HCT116 (cell line): ENCODE results near the gene ZNF845. TPM values are rescaled to one million over a fixed set of nuclear protein-coding genes. Genes with fewer than 3 reads are reported as not detected.

ENCODE experiments used
- ATAC-seq: fragments of 200-7000 bp; cut with Tn5 transposase; 2 replicates; pipeline ENCODE4 v1.9.1; 2020; ENCODE audit warnings: mild to moderate bottlenecking, moderate library complexity
- BruUV-seq: library from RNA; stranded (reverse); fragments of 400-500 nt; replicated peaks from 2 replicates; lab custom pipeline; 2021; lab: Mats Ljungman, UMichigan
- CTCF ChIA-PET: fragments of 300-600 bp; sonication (Branson Sonifier 250); formaldehyde crosslinking; loops from one replicate; lab custom pipeline; 2021; ENCODE audit warnings: antibody characterized with exemption; lab: Charles Lee
- POLR2A ChIA-PET: fragments of 300-600, 350-600 bp; sonication (Branson Sonifier 250); formaldehyde crosslinking; loops from one replicate; lab custom pipeline; 2021; ENCODE audit warnings: antibody characterized with exemption; lab: Charles Lee
- RAD21 ChIA-PET, 2 experiments: fragments of 300-600 bp; sonication (Branson Sonifier 250); formaldehyde crosslinking; loops; one replicate each; lab custom pipeline; 2023; ENCODE audit warnings: low total read pairs in 2 of 2; ENCODE audit not compliant: uncharacterized antibody in 2 of 2, unreplicated experiment in 2 of 2, low non-redundant PET in 1 of 2; lab: Charles Lee
- DNase-seq: peaks from one replicate; pipeline ENCODE4 v3.0.0-alpha.2; 2010; ENCODE audit warnings: low read depth, low spot score
- H2AFZ ChIP-seq: fragments of 200-600 bp; shearing (Covaris generic), sonication (generic); 2 replicates; pipeline ENCODE4 v1.6.1; 2017; ENCODE audit warnings: low read depth, mixed run types, mixed read lengths, antibody characterized with exemption, low read length; ENCODE audit not compliant: poor library complexity, severe bottlenecking
- H3K27ac ChIP-seq: 2 replicates; pipeline ENCODE4 v1.5.1; 2012; ENCODE audit warnings: low read depth, low read length
- H3K27me3 ChIP-seq: fragments of 200-600 bp; sonication (generic); 2 replicates; pipeline ENCODE4 v1.6.1; 2016; ENCODE audit warnings: mixed run types, low read length, mixed read lengths; ENCODE audit not compliant: insufficient read depth
- H3K36me3 ChIP-seq, 2 experiments: fragments of 200-500 bp in 1 of 2; fragments of 200-600 bp in 1 of 2; sonication (Bioruptor generic) in 1 of 2; sonication (generic) in 1 of 2; 2 replicates each; pipeline versions ENCODE4 v1.5.1 to v1.6.1; 2014 to 2016; ENCODE audit warnings: low read length in 2 of 2, inconsistent platforms in 1 of 2, mixed read lengths in 1 of 2, mixed run types in 1 of 2; ENCODE audit not compliant: insufficient read depth in 2 of 2, control insufficient read depth in 1 of 2
- H3K4me1 ChIP-seq, 2 experiments: fragments of 200-600 bp in 1 of 2; sonication (generic) in 1 of 2; 2 replicates each; pipeline versions ENCODE4 v1.5.1 to v1.6.1; 2012 to 2017; ENCODE audit warnings: low read length in 2 of 2, inconsistent platforms in 1 of 2, mild to moderate bottlenecking in 1 of 2, mixed read lengths in 1 of 2, mixed run types in 1 of 2, moderate library complexity in 1 of 2; ENCODE audit not compliant: insufficient read depth in 2 of 2, control insufficient read depth in 1 of 2
- H3K4me2 ChIP-seq: fragments of 200-600 bp; sonication (generic); 2 replicates; pipeline ENCODE4 v1.6.1; 2017; ENCODE audit warnings: mixed run types, low read length, mixed read lengths
- H3K4me3 ChIP-seq, 2 experiments: fragments of 200-600 bp in 1 of 2; sonication (generic) in 1 of 2; replicated peaks in 1 of 2; 2 replicates each; pipeline ENCODE4 v1.5.1; 2011 to 2016; ENCODE audit warnings: low read length in 2 of 2, control low read depth in 1 of 2, low read depth in 1 of 2, mild to moderate bottlenecking in 1 of 2, mixed read lengths in 1 of 2, mixed run types in 1 of 2
- H3K79me2 ChIP-seq: fragments of 200-600 bp; sonication (generic); 2 replicates; pipeline ENCODE4 v1.6.1; 2017; ENCODE audit warnings: mild to moderate bottlenecking, mixed run types, low read length, moderate library complexity, mixed read lengths; ENCODE audit not compliant: insufficient read depth
- H3K9ac ChIP-seq: fragments of 200-600 bp; sonication (generic); 2 replicates; pipeline ENCODE4 v1.6.1; 2016; ENCODE audit warnings: low read length, mixed read lengths
- H3K9me2 ChIP-seq: fragments of 200-600 bp; sonication (generic), shearing (Covaris generic); 2 replicates; pipeline ENCODE4 v1.6.1; 2017; ENCODE audit warnings: mixed run types, mild to moderate bottlenecking, moderate library complexity; ENCODE audit not compliant: insufficient read depth
- H3K9me3 ChIP-seq, 2 experiments: fragments of 200-500 bp in 1 of 2; fragments of 200-600 bp in 1 of 2; sonication (Bioruptor generic) in 1 of 2; sonication (generic) in 1 of 2; 2 replicates each; pipeline ENCODE4 v1.6.1; 2014 to 2017; ENCODE audit warnings: low read length in 2 of 2, mixed read lengths in 2 of 2, inconsistent platforms in 1 of 2, low read depth in 1 of 2, mild to moderate bottlenecking in 1 of 2, mixed run types in 1 of 2, moderate library complexity in 1 of 2; ENCODE audit not compliant: control insufficient read depth in 1 of 2, insufficient read depth in 1 of 2
- H4K20me1 ChIP-seq: fragments of 200-600 bp; sonication (generic), shearing (Covaris generic); 2 replicates; pipeline ENCODE4 v1.6.1; 2017; ENCODE audit warnings: mixed run types, mild to moderate bottlenecking, moderate library complexity; ENCODE audit not compliant: insufficient read depth
- CBX3 ChIP-seq: IDR thresholded peaks from 2 replicates; pipeline ENCODE4 v1.6.1; 2012; ENCODE audit warnings: low read depth
- ELF1 ChIP-seq: IDR thresholded peaks from 2 replicates; pipeline ENCODE4 v1.6.1; 2012; ENCODE audit warnings: low read depth, borderline replicate concordance
- FOSL1 ChIP-seq: IDR thresholded peaks from 2 replicates; pipeline ENCODE4 v1.6.1; 2012; ENCODE audit warnings: low read depth
- POLR2AphosphoS5 ChIP-seq: IDR thresholded peaks from 2 replicates; pipeline ENCODE4 v1.6.1; 2011; ENCODE audit warnings: mild to moderate bottlenecking, low read depth, low read length, moderate library complexity
- SRF ChIP-seq: IDR thresholded peaks from 2 replicates; pipeline ENCODE4 v1.6.1; 2012; ENCODE audit warnings: low read depth
- TCF7L2 ChIP-seq: IDR thresholded peaks from 2 replicates; pipeline ENCODE4 v1.7.0; 2011; ENCODE audit warnings: borderline replicate concordance, inconsistent platforms; ENCODE audit not compliant: insufficient read depth, insufficient read length; ENCODE audit errors: extremely low read depth
- intact Hi-C: fragments of 100-400 bp; cut with micrococcal nuclease; formaldehyde crosslinking; loops from 2 replicates; pipeline ENCODE4 v1.10.0; 2022
- total RNA-seq: library from RNA; stranded (reverse); gene quantifications from one replicate; pipeline ENCODE4 v1.2.1, GENCODE V29; 2021; ENCODE audit not compliant: unreplicated experiment
- TF ChIP-seq, protein P1 (sequence below): IDR thresholded peaks from 2 replicates; pipeline ENCODE4 v1.6.1; 2012
- TF ChIP-seq, protein P2 (sequence below): IDR thresholded peaks from 2 replicates; pipeline ENCODE4 v1.6.1; 2012; ENCODE audit warnings: low read depth
- TF ChIP-seq, protein P3 (sequence below): IDR thresholded peaks from 2 replicates; pipeline ENCODE4 v1.6.1; 2011; ENCODE audit warnings: mild to moderate bottlenecking, low read length, moderate library complexity; ENCODE audit not compliant: insufficient replicate concordance; ENCODE audit errors: extremely low read depth

The ZNF845 gene
- total RNA-seq, 1 experiment from 2014 or later: 5.4 TPM

DNA sequence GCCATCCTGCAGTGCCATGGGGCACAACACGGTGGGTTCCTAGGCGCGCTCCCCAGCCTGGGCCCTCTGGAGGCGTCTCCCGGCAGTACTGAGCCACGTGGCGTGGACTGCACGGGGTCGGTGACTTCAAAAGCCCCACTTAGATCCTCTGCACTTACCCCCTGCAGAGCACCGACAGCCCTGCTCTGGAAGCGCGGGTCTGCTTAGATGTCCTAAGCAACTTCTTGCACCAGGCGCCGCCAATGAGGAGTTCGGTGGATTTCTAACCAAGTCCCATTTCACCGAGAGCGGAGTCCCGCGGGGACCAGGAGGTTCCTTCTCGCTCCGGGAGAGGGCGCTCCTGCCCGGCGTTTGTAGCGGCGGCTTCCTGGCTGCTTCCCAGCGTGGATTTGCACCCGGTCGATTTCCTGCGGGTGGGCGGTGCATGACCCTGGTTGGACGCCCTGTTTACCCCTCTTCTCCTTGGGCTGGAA is 25.2 kb upstream of the ZNF845 start:
- H3K9ac ChIP-seq: no peak overlapping the region
- H3K27me3 ChIP-seq: no peaks in the 10 kb centered on the region
- H3K9me2 ChIP-seq: no peaks in the 10 kb centered on the region
- TF ChIP-seq, protein P1, sequence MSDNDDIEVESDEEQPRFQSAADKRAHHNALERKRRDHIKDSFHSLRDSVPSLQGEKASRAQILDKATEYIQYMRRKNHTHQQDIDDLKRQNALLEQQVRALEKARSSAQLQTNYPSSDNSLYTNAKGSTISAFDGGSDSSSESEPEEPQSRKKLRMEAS: no peak
- TF ChIP-seq, protein P2, sequence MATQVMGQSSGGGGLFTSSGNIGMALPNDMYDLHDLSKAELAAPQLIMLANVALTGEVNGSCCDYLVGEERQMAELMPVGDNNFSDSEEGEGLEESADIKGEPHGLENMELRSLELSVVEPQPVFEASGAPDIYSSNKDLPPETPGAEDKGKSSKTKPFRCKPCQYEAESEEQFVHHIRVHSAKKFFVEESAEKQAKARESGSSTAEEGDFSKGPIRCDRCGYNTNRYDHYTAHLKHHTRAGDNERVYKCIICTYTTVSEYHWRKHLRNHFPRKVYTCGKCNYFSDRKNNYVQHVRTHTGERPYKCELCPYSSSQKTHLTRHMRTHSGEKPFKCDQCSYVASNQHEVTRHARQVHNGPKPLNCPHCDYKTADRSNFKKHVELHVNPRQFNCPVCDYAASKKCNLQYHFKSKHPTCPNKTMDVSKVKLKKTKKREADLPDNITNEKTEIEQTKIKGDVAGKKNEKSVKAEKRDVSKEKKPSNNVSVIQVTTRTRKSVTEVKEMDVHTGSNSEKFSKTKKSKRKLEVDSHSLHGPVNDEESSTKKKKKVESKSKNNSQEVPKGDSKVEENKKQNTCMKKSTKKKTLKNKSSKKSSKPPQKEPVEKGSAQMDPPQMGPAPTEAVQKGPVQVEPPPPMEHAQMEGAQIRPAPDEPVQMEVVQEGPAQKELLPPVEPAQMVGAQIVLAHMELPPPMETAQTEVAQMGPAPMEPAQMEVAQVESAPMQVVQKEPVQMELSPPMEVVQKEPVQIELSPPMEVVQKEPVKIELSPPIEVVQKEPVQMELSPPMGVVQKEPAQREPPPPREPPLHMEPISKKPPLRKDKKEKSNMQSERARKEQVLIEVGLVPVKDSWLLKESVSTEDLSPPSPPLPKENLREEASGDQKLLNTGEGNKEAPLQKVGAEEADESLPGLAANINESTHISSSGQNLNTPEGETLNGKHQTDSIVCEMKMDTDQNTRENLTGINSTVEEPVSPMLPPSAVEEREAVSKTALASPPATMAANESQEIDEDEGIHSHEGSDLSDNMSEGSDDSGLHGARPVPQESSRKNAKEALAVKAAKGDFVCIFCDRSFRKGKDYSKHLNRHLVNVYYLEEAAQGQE: no peak
- TF ChIP-seq TCF7L2 (no peak), POLR2AphosphoS5 (no peak), FOSL1 (no peak), SRF (no peak), CBX3 (no peak), ELF1 (no peak)
- TF ChIP-seq, protein P3, sequence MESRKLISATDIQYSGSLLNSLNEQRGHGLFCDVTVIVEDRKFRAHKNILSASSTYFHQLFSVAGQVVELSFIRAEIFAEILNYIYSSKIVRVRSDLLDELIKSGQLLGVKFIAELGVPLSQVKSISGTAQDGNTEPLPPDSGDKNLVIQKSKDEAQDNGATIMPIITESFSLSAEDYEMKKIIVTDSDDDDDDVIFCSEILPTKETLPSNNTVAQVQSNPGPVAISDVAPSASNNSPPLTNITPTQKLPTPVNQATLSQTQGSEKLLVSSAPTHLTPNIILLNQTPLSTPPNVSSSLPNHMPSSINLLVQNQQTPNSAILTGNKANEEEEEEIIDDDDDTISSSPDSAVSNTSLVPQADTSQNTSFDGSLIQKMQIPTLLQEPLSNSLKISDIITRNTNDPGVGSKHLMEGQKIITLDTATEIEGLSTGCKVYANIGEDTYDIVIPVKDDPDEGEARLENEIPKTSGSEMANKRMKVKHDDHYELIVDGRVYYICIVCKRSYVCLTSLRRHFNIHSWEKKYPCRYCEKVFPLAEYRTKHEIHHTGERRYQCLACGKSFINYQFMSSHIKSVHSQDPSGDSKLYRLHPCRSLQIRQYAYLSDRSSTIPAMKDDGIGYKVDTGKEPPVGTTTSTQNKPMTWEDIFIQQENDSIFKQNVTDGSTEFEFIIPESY: no peak
- H3K4me2 ChIP-seq: no peak overlapping the region
- no peaks in the 10 kb centered on the region for H3K79me2 ChIP-seq
- peaks cover 0 to 27% of the 10 kb centered on the region in 2 experiments; a peak in 2 of 4 replicates for H3K9me3 ChIP-seq
- intact Hi-C loops: no loop called here
- H2AFZ ChIP-seq: no peak overlapping the region
- no peaks in the 10 kb centered on the region for H3K36me3 ChIP-seq
- DNase-seq: no peak
- no TSS peak for BruUV-seq
- POLR2A ChIA-PET: no interaction called here
- no peaks in the 10 kb centered on the region for H4K20me1 ChIP-seq
- no peak overlapping the region for H3K27ac ChIP-seq
- H3K4me1 ChIP-seq: no peaks in the 10 kb centered on the region
- ATAC-seq: no peak
- no peak overlapping the region for H3K4me3 ChIP-seq
- RAD21 ChIA-PET: no interaction called here
- CTCF ChIA-PET: no interaction called here
